Transverse colon (tissue), 3 donors: ENCODE measurements around the gene PI4K2A.

Experiments used
- POLR2A ChIP-seq: fragments of 450-650 bp; IDR thresholded peaks from one replicate; pipeline ENCODE4 v1.6.1; 2016; ENCODE audit warnings: antibody characterized with exemption, mild to moderate bottlenecking, moderate library complexity
- TF ChIP-seq, protein P1 (sequence below), 5 experiments: fragments of 200-600 bp in 3 of 5; fragments of 450-650 bp in 2 of 5; sonication (generic) in 3 of 5; IDR thresholded peaks; 1 replicate in 2 of 5; 2 replicates in 3 of 5; pipeline ENCODE4 v1.5.1; 2016 to 2017; ENCODE audit warnings: antibody characterized with exemption in 5 of 5, inconsistent platforms in 3 of 5, mild to moderate bottlenecking in 2 of 5, moderate library complexity in 1 of 5

DNA sequence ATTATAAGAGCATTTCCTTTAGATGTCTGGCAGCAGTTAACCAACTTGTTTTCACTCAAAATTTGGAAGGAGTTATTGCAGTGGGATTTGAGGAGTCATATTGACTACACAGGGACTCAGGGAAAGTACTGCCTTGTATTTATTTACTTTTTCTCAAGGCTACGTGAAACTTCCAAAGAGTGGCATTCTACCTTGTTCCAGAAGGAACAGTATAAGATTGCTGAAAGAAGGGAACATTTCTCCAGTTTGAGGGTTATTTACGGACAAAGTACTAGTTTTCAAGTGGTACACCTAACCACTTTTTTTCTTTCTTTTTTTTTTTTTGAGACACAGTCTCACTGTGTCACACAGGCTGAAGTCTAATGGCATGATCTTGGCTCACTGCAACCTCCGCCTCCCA lies 12.2 kb upstream of the PI4K2A start:
- TF ChIP-seq, protein P1, sequence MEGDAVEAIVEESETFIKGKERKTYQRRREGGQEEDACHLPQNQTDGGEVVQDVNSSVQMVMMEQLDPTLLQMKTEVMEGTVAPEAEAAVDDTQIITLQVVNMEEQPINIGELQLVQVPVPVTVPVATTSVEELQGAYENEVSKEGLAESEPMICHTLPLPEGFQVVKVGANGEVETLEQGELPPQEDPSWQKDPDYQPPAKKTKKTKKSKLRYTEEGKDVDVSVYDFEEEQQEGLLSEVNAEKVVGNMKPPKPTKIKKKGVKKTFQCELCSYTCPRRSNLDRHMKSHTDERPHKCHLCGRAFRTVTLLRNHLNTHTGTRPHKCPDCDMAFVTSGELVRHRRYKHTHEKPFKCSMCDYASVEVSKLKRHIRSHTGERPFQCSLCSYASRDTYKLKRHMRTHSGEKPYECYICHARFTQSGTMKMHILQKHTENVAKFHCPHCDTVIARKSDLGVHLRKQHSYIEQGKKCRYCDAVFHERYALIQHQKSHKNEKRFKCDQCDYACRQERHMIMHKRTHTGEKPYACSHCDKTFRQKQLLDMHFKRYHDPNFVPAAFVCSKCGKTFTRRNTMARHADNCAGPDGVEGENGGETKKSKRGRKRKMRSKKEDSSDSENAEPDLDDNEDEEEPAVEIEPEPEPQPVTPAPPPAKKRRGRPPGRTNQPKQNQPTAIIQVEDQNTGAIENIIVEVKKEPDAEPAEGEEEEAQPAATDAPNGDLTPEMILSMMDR (IDR thresholded peaks at IDR 0.05): no peak
- no peak for TF ChIP-seq POLR2A
